ENCODE measurements around the gene ERF. TPM values are rescaled to one million over a fixed set of nuclear protein-coding genes. Genes with fewer than 3 reads are reported as not detected.
A peak's percentile ranks its signal among the peaks of the same experiment; 100 is the strongest.
"Not testable (repeated sequence)": the region's sequence is repeated elsewhere in the genome, so short reads cannot be mapped to it uniquely, and the experiment has no call there.

The ERF gene
- total RNA-seq, 1 experiment from 2014 or later, result 35.1 TPM

DNA sequence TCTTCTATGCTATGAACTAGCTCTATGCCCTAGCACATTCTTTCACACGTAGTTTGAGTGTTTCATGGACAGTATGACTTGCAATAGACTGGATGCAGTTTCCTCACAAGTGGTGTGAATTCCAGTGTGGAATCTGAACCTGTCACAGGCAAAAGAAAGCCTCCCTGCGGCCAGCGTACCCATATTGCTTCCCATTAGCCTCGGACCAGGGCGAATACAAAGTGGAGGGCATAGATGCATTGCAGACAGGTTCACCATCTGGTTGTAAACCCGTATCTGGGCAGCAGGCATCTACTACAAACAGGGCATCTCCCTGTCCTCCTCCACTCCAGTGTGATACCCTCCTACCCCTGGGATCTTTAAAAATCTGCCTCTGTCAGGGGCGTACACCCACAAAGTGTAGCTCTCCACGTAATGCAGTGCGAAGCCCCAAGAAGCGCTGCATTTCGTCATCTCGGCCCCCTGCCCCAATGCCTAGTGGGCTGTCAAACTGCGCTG is 12.8 kb upstream of the ERF start:
- Mint-ChIP-seq H3K4me3 (ENCODE audit: unreplicated experiment) (no peak overlapping the region), H3K4me1 (ENCODE audit: insufficient read depth, unreplicated experiment) (peaks cover 23% of the 10 kb centered on the region), H3K9me3 (ENCODE audit: unreplicated experiment) (no peaks in the 10 kb centered on the region), H3K27me3 (ENCODE audit: insufficient read depth, unreplicated experiment) (no peaks in the 10 kb centered on the region), H3K27ac (ENCODE audit: low read depth, unreplicated experiment) (no peak overlapping the region), H3K36me3 (ENCODE audit: insufficient read depth, unreplicated experiment) (peaks cover 10% of the 10 kb centered on the region)
- ChIA-PET CTCF (interaction anchor here (1.7 kb wide), 1 partner anchor 12 kb away, joined by 5 read pairs; no protein-coding TSS in a partner anchor), POLR2A (interaction anchor here (0.6 to 2.1 kb wide), 6 partner anchors 12 to 23 kb away, joined by 3 to 10 read pairs (median 4); partner anchors contain the start of gene ERF)
- intact Hi-C loops (cut with micrococcal nuclease), result loop anchor here (1.0 to 2.0 kb wide), 2 partner anchors 13 to 16 kb away; partner anchors contain the start of gene ERF
- TF ChIP-seq CTCF (IDR thresholded peaks at IDR 0.05; ENCODE audit: unreplicated experiment), result no peak
- no peak for DNase-seq (ENCODE audit: unreplicated experiment)
- TSS peak; percentile 16 for BruUV-seq (replicated peaks)

GRCh38 chr19:42266928-42267603 is 12.1 kb upstream of the ERF start:
- H3K4me3 Mint-ChIP-seq (ENCODE audit: unreplicated experiment); BruUV-seq (replicated peaks); H3K27me3 Mint-ChIP-seq (ENCODE audit: insufficient read depth, unreplicated experiment); DNase-seq (ENCODE audit: unreplicated experiment); H3K9me3 Mint-ChIP-seq (ENCODE audit: unreplicated experiment); H3K27ac Mint-ChIP-seq (ENCODE audit: low read depth, unreplicated experiment); intact Hi-C loops (cut with micrococcal nuclease): not testable (repeated sequence)
- CTCF ChIA-PET, result interaction anchor here (1.7 kb wide), 1 partner anchor 13 kb away, joined by 5 read pairs; no protein-coding TSS in a partner anchor
- Mint-ChIP-seq H3K4me1 (ENCODE audit: insufficient read depth, unreplicated experiment) (peaks cover 23% of the 10 kb centered on the region), H3K36me3 (ENCODE audit: insufficient read depth, unreplicated experiment) (peaks cover 10% of the 10 kb centered on the region)
- POLR2A ChIA-PET, result interaction anchor here (0.7 to 2.1 kb wide), 7 partner anchors 9 to 23 kb away, joined by 3 to 10 read pairs (median 3); partner anchors contain the start of gene ERF

DNA sequence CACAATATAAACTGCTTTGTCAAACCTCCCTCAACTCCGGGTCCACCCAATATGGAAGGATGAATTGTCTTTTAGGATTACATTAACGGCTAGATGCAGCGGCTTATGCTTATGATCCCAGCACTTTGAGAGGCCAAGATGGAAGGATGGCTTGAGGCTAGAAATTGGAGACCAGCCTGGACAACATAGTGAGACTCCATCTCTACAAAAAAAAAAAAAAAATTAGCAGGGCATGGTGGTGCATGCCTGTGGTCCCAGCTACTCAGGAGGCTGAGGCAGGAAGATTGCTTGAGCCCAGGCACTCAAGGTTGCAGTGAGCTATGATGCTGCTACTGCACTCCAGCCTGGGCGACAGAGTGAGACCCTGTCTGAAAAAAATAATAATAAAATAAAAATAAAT is 11.2 kb upstream of the ERF start:
- BruUV-seq (replicated peaks); H3K27ac Mint-ChIP-seq (ENCODE audit: low read depth, unreplicated experiment); H3K27me3 Mint-ChIP-seq (ENCODE audit: insufficient read depth, unreplicated experiment); intact Hi-C loops (cut with micrococcal nuclease); H3K36me3 Mint-ChIP-seq (ENCODE audit: insufficient read depth, unreplicated experiment); H3K4me3 Mint-ChIP-seq (ENCODE audit: unreplicated experiment); H3K9me3 Mint-ChIP-seq (ENCODE audit: unreplicated experiment); DNase-seq (ENCODE audit: unreplicated experiment): not testable (repeated sequence)
- peaks cover 19% of the 10 kb centered on the region for H3K4me1 Mint-ChIP-seq (ENCODE audit: insufficient read depth, unreplicated experiment)
- ChIA-PET CTCF (interaction anchor here (0.5 to 1.7 kb wide), 4 partner anchors 14 to 173 kb away, joined by 3 to 5 read pairs (median 3); no protein-coding TSS in a partner anchor), POLR2A (interaction anchor here (1.2 to 2.1 kb wide), 2 partner anchors 10 to 22 kb away, joined by 3 to 10 read pairs; partner anchors contain the start of gene ERF)

- TF ChIP-seq CTCF (IDR thresholded peaks at IDR 0.05; ENCODE audit: unreplicated experiment), result no peak
- Mint-ChIP-seq H3K4me3 (ENCODE audit: unreplicated experiment) (no peak overlapping the region), H3K4me1 (ENCODE audit: insufficient read depth, unreplicated experiment) (no peaks in the 10 kb centered on the region), H3K27me3 (ENCODE audit: insufficient read depth, unreplicated experiment) (no peaks in the 10 kb centered on the region), H3K36me3 (ENCODE audit: insufficient read depth, unreplicated experiment) (no peaks in the 10 kb centered on the region), H3K9me3 (ENCODE audit: unreplicated experiment) (no peaks in the 10 kb centered on the region), H3K27ac (ENCODE audit: low read depth, unreplicated experiment) (no peak overlapping the region)
- DNase-seq (ENCODE audit: unreplicated experiment), result no peak
- BruUV-seq (replicated peaks), result no TSS peak
- ChIA-PET CTCF (interaction anchor here (0.9 to 2.2 kb wide), 2 partner anchors 16 to 18 kb away, joined by 3 to 11 read pairs; no protein-coding TSS in a partner anchor), POLR2A (interaction anchor here (0.7 kb wide), 1 partner anchor 18 kb away, joined by 3 read pairs; no protein-coding TSS in a partner anchor)
- intact Hi-C loops (cut with micrococcal nuclease), result no loop called here
Measured at GRCh38 chr19:42261763-42262162, 6.8 kb upstream of the ERF start.

GRCh38 chr19:42257842-42258241 is 2.9 kb upstream of the ERF start:
- BruUV-seq (replicated peaks); H3K36me3 Mint-ChIP-seq (ENCODE audit: insufficient read depth, unreplicated experiment); H3K9me3 Mint-ChIP-seq (ENCODE audit: unreplicated experiment); H3K27me3 Mint-ChIP-seq (ENCODE audit: insufficient read depth, unreplicated experiment); H3K27ac Mint-ChIP-seq (ENCODE audit: low read depth, unreplicated experiment); H3K4me3 Mint-ChIP-seq (ENCODE audit: unreplicated experiment); intact Hi-C loops (cut with micrococcal nuclease); DNase-seq (ENCODE audit: unreplicated experiment); H3K4me1 Mint-ChIP-seq (ENCODE audit: insufficient read depth, unreplicated experiment): not testable (repeated sequence)
- ChIA-PET CTCF (interaction anchor here (1.1 kb wide), 1 partner anchor 145 kb away, joined by 4 read pairs; no protein-coding TSS in a partner anchor), POLR2A (interaction anchor here (0.8 to 1.1 kb wide), 3 partner anchors 9 to 13 kb away, joined by 3 to 6 read pairs (median 3); no protein-coding TSS in a partner anchor)
